ENCODE measurements around the gene ACVRL1.

- no peak for TF ChIP-seq EZH2 (IDR thresholded peaks at IDR 0.05; ENCODE audit: low read length, missing control alignments)
- TF ChIP-seq CTCF (conservative IDR thresholded peaks at IDR 0.05 in 1 of 2, IDR thresholded peaks at IDR 0.05 in 1 of 2; ENCODE audit: low read depth in 1 of 2, low read length in 2 of 2), result no peak
Observed at GRCh38 chr12:51869496-51869865, 37.8 kb upstream of the ACVRL1 start.

Measured in fibroblast of lung (primary cell).